GM12873 (cell line): ENCODE measurements around the gene IGSF3.

Experiments used
- CTCF ChIP-seq: IDR thresholded peaks from 2 replicates; pipeline ENCODE4 v1.5.1; 2012; ENCODE audit warnings: low read depth, mild to moderate bottlenecking, moderate library complexity, low read length, control low read depth; ENCODE audit not compliant: insufficient read depth; ENCODE audit errors: missing control alignments

IGSF3 gene

GRCh38 chr1:116709666-116710167 is 42.2 kb upstream of the IGSF3 start:
- no peak for TF ChIP-seq CTCF

GRCh38 chr1:116708255-116708900 is 40.8 kb upstream of the IGSF3 start:
- TF ChIP-seq CTCF, result no peak

GRCh38 chr1:116706841-116707240 is 39.3 kb upstream of the IGSF3 start:
- no peak for TF ChIP-seq CTCF

GRCh38 chr1:116706123-116706522 is 38.6 kb upstream of the IGSF3 start:
- TF ChIP-seq CTCF, result no peak

- TF ChIP-seq CTCF, result no peak
Measured at GRCh38 chr1:116704278-116704677, 36.7 kb upstream of the IGSF3 start.

- TF ChIP-seq CTCF, result no peak
Measured at GRCh38 chr1:116699605-116700004, 32.1 kb upstream of the IGSF3 start.

GRCh38 chr1:116698244-116698595 is 30.7 kb upstream of the IGSF3 start:
- no peak for TF ChIP-seq CTCF
